Glutamatergic neuron (in vitro differentiated cells): ENCODE data around the gene ZC3H12C. TPM values are rescaled to one million over a fixed set of nuclear protein-coding genes. Genes with fewer than 3 reads are reported as not detected.

ENCODE experiments used
- DNase-seq: peaks from one replicate; pipeline ENCODE4 v3.0.0; 2022
- H3K27ac Mint-ChIP-seq: one replicate; pipeline ENCODE4 v1.8.0; 2020; ENCODE audit warnings: mild to moderate bottlenecking, mixed read lengths, inconsistent platforms; ENCODE audit not compliant: unreplicated experiment
- H3K27me3 Mint-ChIP-seq: one replicate; pipeline ENCODE4 v1.8.0; 2020; ENCODE audit warnings: mild to moderate bottlenecking, moderate library complexity, mixed read lengths, inconsistent platforms; ENCODE audit not compliant: unreplicated experiment
- H3K36me3 Mint-ChIP-seq: one replicate; pipeline ENCODE4 v1.8.0; 2020; ENCODE audit warnings: mild to moderate bottlenecking, mixed read lengths, inconsistent platforms; ENCODE audit not compliant: unreplicated experiment
- H3K4me1 Mint-ChIP-seq: one replicate; pipeline ENCODE4 v1.8.0; 2020; ENCODE audit warnings: mild to moderate bottlenecking, low read depth, mixed read lengths, inconsistent platforms; ENCODE audit not compliant: unreplicated experiment
- H3K4me3 Mint-ChIP-seq: one replicate; pipeline ENCODE4 v1.8.0; 2020; ENCODE audit warnings: mild to moderate bottlenecking, mixed read lengths, inconsistent platforms; ENCODE audit not compliant: unreplicated experiment
- H3K9me3 Mint-ChIP-seq: one replicate; pipeline ENCODE4 v1.8.0; 2020; ENCODE audit warnings: mild to moderate bottlenecking, moderate library complexity, mixed read lengths, inconsistent platforms; ENCODE audit not compliant: unreplicated experiment
- CTCF ChIP-seq: fragments of 200-600 bp; sonication (generic); IDR thresholded peaks from one replicate; pipeline ENCODE4 v1.5.0; 2021; ENCODE audit not compliant: partially characterized antibody, unreplicated experiment
- total RNA-seq: library from RNA; stranded (reverse); fragmentation: NEBNext Ultra II Directional; extraction: Animal tissue kit (Norgen Biotek cat#: 25700); gene quantifications from one replicate; pipeline ENCODE4 v1.2.1, GENCODE V29; 2021; ENCODE audit not compliant: unreplicated experiment

Gene ZC3H12C
- total RNA-seq, 1 donor from 2014 or later: 60.6 TPM

- no peak overlapping the region for H3K27ac Mint-ChIP-seq
- peaks cover 27% of the 10 kb centered on the region for H3K4me1 Mint-ChIP-seq
- DNase-seq: no peak
- no peaks in the 10 kb centered on the region for H3K9me3 Mint-ChIP-seq
- TF ChIP-seq CTCF: no peak
- no peaks in the 10 kb centered on the region for H3K36me3 Mint-ChIP-seq
- no peak overlapping the region for H3K4me3 Mint-ChIP-seq
- H3K27me3 Mint-ChIP-seq: no peaks in the 10 kb centered on the region
Observed at GRCh38 chr11:110153474-110153873, 60.3 kb downstream of the ZC3H12C start.

GRCh38 chr11:110156503-110156902 is 63.3 kb downstream of the ZC3H12C start:
- H3K36me3 Mint-ChIP-seq: no peaks in the 10 kb centered on the region
- DNase-seq: no peak
- no peaks in the 10 kb centered on the region for H3K9me3 Mint-ChIP-seq
- TF ChIP-seq CTCF: no peak
- no peak overlapping the region for H3K27ac Mint-ChIP-seq
- H3K27me3 Mint-ChIP-seq: peaks cover 2% of the 10 kb centered on the region
- H3K4me3 Mint-ChIP-seq: no peak overlapping the region
- H3K4me1 Mint-ChIP-seq: peaks cover 9% of the 10 kb centered on the region

- Mint-ChIP-seq H3K4me3 (no peak overlapping the region), H3K9me3 (no peaks in the 10 kb centered on the region), H3K27me3 (peaks cover 4% of the 10 kb centered on the region), H3K4me1 (peaks cover 3% of the 10 kb centered on the region), H3K36me3 (no peaks in the 10 kb centered on the region), H3K27ac (peak overlapping the region; percentile 29)
- DNase-seq: no peak
- no peak for TF ChIP-seq CTCF
Observed at GRCh38 chr11:110158317-110159200, 65.4 kb downstream of the ZC3H12C start.

GRCh38 chr11:110159476-110159875 is 66.3 kb downstream of the ZC3H12C start:
- Mint-ChIP-seq H3K36me3 (no peaks in the 10 kb centered on the region), H3K4me3 (no peak overlapping the region), H3K4me1 (peaks cover 3% of the 10 kb centered on the region), H3K27ac (no peak overlapping the region), H3K9me3 (no peaks in the 10 kb centered on the region), H3K27me3 (peaks cover 4% of the 10 kb centered on the region)
- no peak for DNase-seq
- TF ChIP-seq CTCF: no peak

GRCh38 chr11:110160016-110160415 is 66.8 kb downstream of the ZC3H12C start:
- H3K36me3 Mint-ChIP-seq: no peaks in the 10 kb centered on the region
- H3K9me3 Mint-ChIP-seq: no peaks in the 10 kb centered on the region
- no peak for TF ChIP-seq CTCF
- no peak for DNase-seq
- H3K27me3 Mint-ChIP-seq: peaks cover 4% of the 10 kb centered on the region
- H3K27ac Mint-ChIP-seq: no peak overlapping the region
- H3K4me3 Mint-ChIP-seq: no peak overlapping the region
- peaks cover 4% of the 10 kb centered on the region for H3K4me1 Mint-ChIP-seq
